ENCODE data around the gene SCD.

Gene SCD

GRCh38 chr10:100401631-100402328 lies 54.7 kb downstream of the SCD start:
- no peak for DNase-seq

- DNase-seq = no peak
These were observed 56.7 kb downstream of the SCD start for GRCh38 chr10:100403734-100404133.

- DNase-seq = no peak
These were observed 66.1 kb downstream of the SCD start for GRCh38 chr10:100413173-100413572.
